K562 (cell line): Measurements from ENCODE around the gene RBM20. TPM values are rescaled to one million over a fixed set of nuclear protein-coding genes. Genes with fewer than 3 reads are reported as not detected.

Experiments used
- GTF3C2 ChIP-seq: IDR thresholded peaks from 3 replicates; pipeline ENCODE4 v1.6.1; 2011; ENCODE audit warnings: borderline replicate concordance, mild to moderate bottlenecking, moderate library complexity; ENCODE audit not compliant: insufficient read length; ENCODE audit errors: extremely low read depth
- SPI1 ChIP-seq: IDR thresholded peaks from 2 replicates; pipeline ENCODE4 v1.6.1; 2011; ENCODE audit warnings: low read depth, low read length, control low read depth, borderline replicate concordance
- TAF9B ChIP-seq: fragments of 450-650 bp; IDR thresholded peaks from 2 replicates; pipeline ENCODE4 v1.6.1; 2018; ENCODE audit warnings: mild to moderate bottlenecking; ENCODE audit not compliant: partially characterized antibody
- ZNF740 ChIP-seq, 3 experiments: fragments of 200-800 bp in 1 of 3; sonication (Bioruptor generic) in 1 of 3; sonication (generic) in 1 of 3; formaldehyde crosslinking in 1 of 3; IDR thresholded peaks; 2 replicates each; pipeline versions ENCODE4 v1.6.1 to v1.8.0; 2016 to 2022; ENCODE audit warnings: mild to moderate bottlenecking in 2 of 3, missing compliant biosample characterization in 2 of 3, missing genetic modification characterization in 2 of 3, missing genetic modification reagents in 1 of 3
- polyA plus RNA-seq, 8 experiments: library from polyadenylated mRNA; depleted of rRNA in 4 of 8; stranded (reverse) in 5 of 8; unstranded in 3 of 8; fragments of >200 nt; fragmentation: Nextera tagmentation in 2 of 8; fragmentation: Illumina TruSeq in 1 of 8; extraction: Ambion mirVana in 2 of 8; extraction: Trizol in 1 of 8; gene quantifications; 2 replicates each; pipeline versions ENCODE4 v1.2.1 to v1.2.3, GENCODE V29; 2011 to 2014; ENCODE audit warnings: inconsistent platforms in 1 of 8, missing spikeins in 1 of 8
- total RNA-seq, 7 experiments: library from RNA; depleted of rRNA in 6 of 7; stranded (reverse); fragments of >200 nt in 6 of 7; fragmentation: Illumina TruSeq in 2 of 7; extraction: Trizol in 2 of 7; gene quantifications; 2 replicates each; pipeline versions ENCODE4 v1.2.1 to v1.2.3, GENCODE V29; 2011 to 2021; ENCODE audit warnings: low replicate concordance in 1 of 7
- TF ChIP-seq, protein P1 (sequence below): fragments of 250-450 bp; sonication (Bioruptor Pico); IDR thresholded peaks from 2 replicates; pipeline ENCODE4 v1.8.0; 2021; ENCODE audit warnings: borderline replicate concordance, mild to moderate bottlenecking, moderate library complexity; ENCODE audit not compliant: poor library complexity, severe bottlenecking
- TF ChIP-seq, protein P2 (sequence below): fragments of 450-650 bp; IDR thresholded peaks from 2 replicates; pipeline ENCODE4 v1.6.1; 2018; ENCODE audit not compliant: partially characterized antibody

RBM20 gene
- total and polyA plus RNA-seq, 9 of the 15 experiments (the other 6 are each of a cell fraction or from before 2014, with no cell fraction given), result 0.63 to 5.7 (median 3.2) TPM

DNA sequence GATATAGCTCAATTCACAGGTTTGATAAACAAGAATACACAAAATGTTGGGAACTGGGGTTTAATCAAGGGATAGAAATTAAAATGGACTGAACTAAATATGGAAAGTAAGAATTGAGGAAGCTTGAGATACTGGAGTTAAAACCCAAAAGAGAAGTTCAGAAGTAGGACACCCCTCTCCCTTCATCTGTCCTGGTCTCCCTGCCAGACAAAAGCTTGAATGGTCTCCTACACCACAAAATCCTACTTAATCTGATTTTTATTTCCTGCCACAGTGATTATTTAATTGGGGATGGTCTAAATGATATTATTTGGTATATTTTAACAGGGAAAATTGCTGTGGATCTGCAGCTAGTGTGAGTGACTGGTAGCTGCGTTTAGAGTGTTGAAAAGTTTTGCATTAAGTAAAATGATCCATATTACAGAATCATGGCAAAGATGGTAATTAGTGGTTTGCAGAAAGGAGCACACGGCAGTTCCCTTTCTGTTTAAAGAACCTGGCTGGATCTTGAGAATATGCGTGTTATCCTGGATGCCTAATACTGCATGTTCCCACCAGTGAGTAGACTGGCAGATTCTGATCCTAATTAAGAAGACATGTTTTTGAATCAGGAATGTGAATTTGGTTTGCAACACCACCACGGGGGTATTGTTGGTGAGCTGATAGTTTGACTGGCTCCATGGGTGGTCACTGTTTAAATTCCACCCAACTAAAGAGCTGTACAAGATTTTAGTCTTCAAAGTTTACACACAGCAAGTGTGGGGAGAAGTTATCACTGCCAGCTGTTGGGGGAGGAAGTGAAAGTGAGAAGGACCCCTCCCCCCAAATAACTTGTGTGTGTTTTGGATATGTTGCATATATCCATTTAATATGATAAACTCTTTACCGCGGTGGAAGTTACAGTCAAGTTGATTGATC lies 5.5 kb downstream of the RBM20 start (continued):
- TF ChIP-seq GTF3C2, result no peak
- TF ChIP-seq, protein P1, sequence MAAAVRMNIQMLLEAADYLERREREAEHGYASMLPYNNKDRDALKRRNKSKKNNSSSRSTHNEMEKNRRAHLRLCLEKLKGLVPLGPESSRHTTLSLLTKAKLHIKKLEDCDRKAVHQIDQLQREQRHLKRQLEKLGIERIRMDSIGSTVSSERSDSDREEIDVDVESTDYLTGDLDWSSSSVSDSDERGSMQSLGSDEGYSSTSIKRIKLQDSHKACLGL (CRISPR knock-in tag), result no peak
- TF ChIP-seq TAF9B, result no peak
- TF ChIP-seq, protein P2, sequence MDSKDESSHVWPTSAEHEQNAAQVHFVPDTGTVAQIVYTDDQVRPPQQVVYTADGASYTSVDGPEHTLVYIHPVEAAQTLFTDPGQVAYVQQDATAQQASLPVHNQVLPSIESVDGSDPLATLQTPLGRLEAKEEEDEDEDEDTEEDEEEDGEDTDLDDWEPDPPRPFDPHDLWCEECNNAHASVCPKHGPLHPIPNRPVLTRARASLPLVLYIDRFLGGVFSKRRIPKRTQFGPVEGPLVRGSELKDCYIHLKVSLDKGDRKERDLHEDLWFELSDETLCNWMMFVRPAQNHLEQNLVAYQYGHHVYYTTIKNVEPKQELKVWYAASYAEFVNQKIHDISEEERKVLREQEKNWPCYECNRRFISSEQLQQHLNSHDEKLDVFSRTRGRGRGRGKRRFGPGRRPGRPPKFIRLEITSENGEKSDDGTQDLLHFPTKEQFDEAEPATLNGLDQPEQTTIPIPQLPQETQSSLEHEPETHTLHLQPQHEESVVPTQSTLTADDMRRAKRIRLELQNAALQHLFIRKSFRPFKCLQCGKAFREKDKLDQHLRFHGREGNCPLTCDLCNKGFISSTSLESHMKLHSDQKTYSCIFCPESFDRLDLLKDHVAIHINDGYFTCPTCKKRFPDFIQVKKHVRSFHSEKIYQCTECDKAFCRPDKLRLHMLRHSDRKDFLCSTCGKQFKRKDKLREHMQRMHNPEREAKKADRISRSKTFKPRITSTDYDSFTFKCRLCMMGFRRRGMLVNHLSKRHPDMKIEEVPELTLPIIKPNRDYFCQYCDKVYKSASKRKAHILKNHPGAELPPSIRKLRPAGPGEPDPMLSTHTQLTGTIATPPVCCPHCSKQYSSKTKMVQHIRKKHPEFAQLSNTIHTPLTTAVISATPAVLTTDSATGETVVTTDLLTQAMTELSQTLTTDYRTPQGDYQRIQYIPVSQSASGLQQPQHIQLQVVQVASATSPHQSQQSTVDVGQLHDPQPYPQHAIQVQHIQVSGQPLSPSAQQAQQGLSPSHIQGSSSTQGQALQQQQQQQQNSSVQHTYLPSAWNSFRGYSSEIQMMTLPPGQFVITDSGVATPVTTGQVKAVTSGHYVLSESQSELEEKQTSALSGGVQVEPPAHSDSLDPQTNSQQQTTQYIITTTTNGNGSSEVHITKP, result peak; percentile 51
- TF ChIP-seq ZNF740 (CRISPR knock-in tag; IDR thresholded peaks at IDR 0.05), result no peak
- no peak for TF ChIP-seq ZNF740 (tag; IDR thresholded peaks at IDR 0.05)
- peak; percentile 23; the same call in 1 of the 2 replicates for TF ChIP-seq SPI1
